Nasal cavity respiratory epithelium epithelial cell of viscerocranial mucosa (primary cell): Measurements from ENCODE around the gene MFSD12. TPM values are rescaled to one million over a fixed set of nuclear protein-coding genes. Genes with fewer than 3 reads are reported as not detected.

Source experiments
- total RNA-seq: library from RNA; depleted of rRNA; stranded (reverse); fragments of >200 nt; gene quantifications from 2 replicates; pipeline ENCODE4 v1.2.3, GENCODE V29; 2014

The MFSD12 gene
- 80.3 and 174 TPM in 2 replicates for total RNA-seq

GRCh38 chr19:3557461-3558248, at the start of gene MFSD12:
Gene MFSD12, minus strand, starts transcription at chr19:3557586. Its CDS starts 183 bp downstream, at chr19:3557403.

GRCh38 chr19:3606690-3607289, 49.4 kb upstream of the MFSD12 start, which contains the start of gene TBXA2R:
Gene TBXA2R, minus strand, starts transcription at chr19:3606875. Its CDS starts 6,241 bp downstream, at chr19:3600634.

GRCh38 chr19:3585301-3586126, 28.1 kb upstream of the MFSD12 start, which contains the start of gene GIPC3:
Gene GIPC3, plus strand, starts transcription at chr19:3585478. Its CDS starts 120 bp downstream, at chr19:3585598.

DNA sequence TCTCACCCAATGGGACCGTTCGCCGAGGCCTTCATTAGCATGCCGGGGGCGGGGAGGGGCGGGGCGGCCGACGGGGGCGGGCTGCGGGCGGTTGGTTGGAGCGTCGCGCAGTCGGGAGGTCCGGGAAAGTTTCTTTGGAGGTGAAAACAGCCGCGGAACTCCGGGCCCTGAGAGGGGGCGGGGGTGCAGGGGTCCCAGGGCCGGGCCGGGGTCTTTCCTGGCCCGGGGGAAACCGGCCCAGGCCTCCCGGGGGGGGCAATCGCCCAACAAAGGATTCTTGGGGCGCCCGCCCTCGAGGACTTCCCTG, 15.4 kb upstream of the MFSD12 start, which contains the start of gene HMG20B:
Gene HMG20B (plus strand): TSS at position 90 of the 307 bp plus-strand sequence. CDS start 366 bp downstream, outside the sequence.

DNA sequence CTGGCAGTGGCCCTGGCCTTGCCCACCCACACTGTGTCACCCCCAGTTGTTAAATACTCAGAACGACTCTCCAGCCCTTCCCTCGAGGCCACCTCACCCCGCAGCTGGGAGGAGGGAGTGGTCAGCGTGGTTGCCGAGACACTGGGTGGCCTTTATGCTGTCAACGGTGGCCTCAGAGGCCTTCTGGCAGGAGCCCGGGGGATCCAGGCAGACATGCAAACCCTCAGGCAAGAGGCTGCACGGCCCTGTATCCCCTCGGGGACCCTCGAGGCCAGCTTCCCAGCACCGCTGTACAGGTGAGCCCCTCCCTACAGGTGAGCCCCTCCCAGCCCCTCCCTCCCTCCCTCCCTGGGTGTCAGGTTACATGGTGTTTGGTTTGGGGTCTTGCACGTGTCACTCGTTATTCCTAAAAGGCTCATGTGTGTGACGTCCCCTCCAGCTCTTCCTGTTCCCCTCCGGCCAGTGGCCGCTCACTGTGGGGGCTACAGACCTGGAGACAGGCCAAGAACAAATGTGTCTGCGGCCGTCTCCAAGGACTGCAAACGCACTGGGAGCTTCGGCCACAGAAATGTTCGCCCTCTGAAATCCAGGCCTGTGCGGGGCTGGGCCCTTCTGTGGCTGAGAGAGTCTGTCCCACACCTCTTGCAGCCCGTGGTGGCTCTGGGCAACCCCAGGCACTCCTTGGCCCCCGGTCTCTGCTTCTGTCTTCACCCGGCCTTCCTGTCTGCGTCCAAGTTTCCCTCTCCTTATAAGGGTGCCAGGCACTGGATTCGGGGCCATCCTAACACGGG, 18.2 kb downstream of the MFSD12 start, which contains the start of gene TEKTIP1:
Gene TEKTIP1 (plus strand): TSS at position 210 of the 791 bp plus-strand sequence. CDS start 4 bp downstream, at position 214.

GRCh38 chr19:3505598-3506383, 51.6 kb downstream of the MFSD12 start, which contains the start of gene FZR1:
Gene FZR1, plus strand, starts transcription at chr19:3506311. Its CDS starts 16,679 bp downstream, at chr19:3522990.

DNA sequence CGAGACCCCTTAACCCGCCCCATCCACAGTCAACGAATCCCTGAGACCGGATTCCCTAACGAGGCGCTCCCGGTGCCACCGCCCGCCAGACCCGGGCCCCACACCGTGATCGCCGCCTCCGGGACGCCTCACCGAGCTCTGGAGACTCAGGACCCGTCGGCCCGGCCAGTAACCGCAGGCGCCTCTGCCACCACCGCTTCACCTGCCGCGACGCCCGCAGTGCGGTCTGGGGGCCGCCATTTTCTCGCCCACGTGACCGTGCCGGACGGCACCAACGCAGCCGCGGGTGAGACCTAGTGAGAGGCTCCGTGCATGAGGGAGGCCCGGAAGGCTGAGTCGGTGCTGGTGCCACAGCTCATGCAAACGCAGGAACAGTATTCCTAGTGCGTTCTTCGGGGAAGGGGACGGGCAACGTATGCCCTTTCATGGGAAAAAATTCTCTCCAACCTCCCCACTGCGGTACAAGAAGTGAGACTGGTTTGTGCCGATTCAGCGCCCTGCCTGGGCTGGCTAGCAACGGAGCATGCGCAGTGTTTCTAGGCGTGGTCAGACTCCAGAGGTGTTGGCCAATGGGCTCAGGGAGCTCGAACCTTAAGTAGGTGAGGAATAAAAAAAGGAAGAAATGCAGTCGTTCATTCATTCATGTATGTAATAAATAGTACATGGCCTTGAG, 56.8 kb downstream of the MFSD12 start, which contains the start of gene DOHH:
Gene DOHH (minus strand): TSS at position 246 of the 673 bp plus-strand sequence. CDS start 3,860 bp downstream, outside the sequence.

Other genes starting within 250 kb of the MFSD12 start
- gene NFIC, start 191.0 kb downstream of the MFSD12 start, total RNA-seq, result 13.3 and 75.2 TPM in 2 replicates
- not detected in 2 replicates for gene SMIM24, start 77.1 kb downstream of the MFSD12 start, total RNA-seq
- gene SMIM44, start 74.1 kb downstream of the MFSD12 start, total RNA-seq, result not detected in 2 replicates
- 14.7 and 18.5 TPM in 2 replicates for gene DOHH, start 56.9 kb downstream of the MFSD12 start, total RNA-seq
- 27.3 and 45.1 TPM in 2 replicates for gene FZR1, start 51.3 kb downstream of the MFSD12 start, total RNA-seq
- 0.14 TPM in 1 of 2 replicates, not detected in the other for gene TEKTIP1, start 18.4 kb downstream of the MFSD12 start, total RNA-seq
- gene HMG20B, start 15.4 kb upstream of the MFSD12 start, total RNA-seq, result 47.4 and 60.1 TPM in 2 replicates
- not detected in 2 replicates for gene GIPC3, start 27.9 kb upstream of the MFSD12 start, total RNA-seq
- 0.21 TPM in 1 of 2 replicates, not detected in the other for gene TBXA2R, start 49.3 kb upstream of the MFSD12 start, total RNA-seq
- gene CACTIN, start 69.2 kb upstream of the MFSD12 start, total RNA-seq, result 23.2 and 34.0 TPM in 2 replicates
- gene PIP5K1C, start 142.9 kb upstream of the MFSD12 start, total RNA-seq, result 5.5 and 31.3 TPM in 2 replicates
- 1.0 and 4.4 TPM in 2 replicates for gene TJP3, start 150.8 kb upstream of the MFSD12 start, total RNA-seq
- 22.9 and 23.8 TPM in 2 replicates for gene APBA3, start 204.1 kb upstream of the MFSD12 start, total RNA-seq
- gene MRPL54, start 205.1 kb upstream of the MFSD12 start, total RNA-seq, result 15.3 and 68.4 TPM in 2 replicates
- gene RAX2, start 214.6 kb upstream of the MFSD12 start, total RNA-seq, result not detected in 2 replicates
- under 0.01 and 0.57 TPM in 2 replicates for gene MATK, start 228.8 kb upstream of the MFSD12 start, total RNA-seq